PC-9 (cell line): Measurements from ENCODE around the gene TMEM82. TPM values are rescaled to one million over a fixed set of nuclear protein-coding genes. Genes with fewer than 3 reads are reported as not detected.

Experiments
- BruUV-seq: library from RNA; stranded (reverse); fragments of 400-500 nt; replicated peaks from 2 replicates; lab custom pipeline; 2021; lab: Mats Ljungman, UMichigan
- CTCF ChIA-PET: fragments of 300-600 bp; sonication (Branson Sonifier 250); formaldehyde crosslinking; loops from one replicate; lab custom pipeline; 2022; ENCODE audit warnings: antibody characterized with exemption; lab: Charles Lee
- POLR2A ChIA-PET: fragments of 300-600 bp; sonication (Branson Sonifier 250); formaldehyde crosslinking; loops from one replicate; lab custom pipeline; 2022; ENCODE audit warnings: antibody characterized with exemption; ENCODE audit not compliant: unreplicated experiment; lab: Charles Lee
- DNase-seq, 2 experiments: peaks; one replicate each; pipeline versions ENCODE4 v3.0.0 to v3.0.0-alpha.2; 2015 to 2022; ENCODE audit warnings: mixed read lengths in 1 of 2
- H2AFZ ChIP-seq: fragments of 200-600 bp; sonication (generic); 2 replicates; pipeline ENCODE4 v1.8.1; 2017; ENCODE audit warnings: antibody characterized with exemption
- H3F3A ChIP-seq: fragments of 200-600 bp; sonication (generic); 2 replicates; pipeline ENCODE4 v1.8.1; 2017; ENCODE audit warnings: antibody characterized with exemption, mild to moderate bottlenecking, low read depth; ENCODE audit not compliant: insufficient read depth
- H3K27ac ChIP-seq: fragments of 200-600 bp; sonication (generic); 2 replicates; pipeline ENCODE4 v1.6.1; 2016; ENCODE audit warnings: mixed run types
- H3K27me3 ChIP-seq: fragments of 200-600 bp; sonication (generic); 2 replicates; pipeline ENCODE4 v1.6.1; 2016; ENCODE audit warnings: low read depth, mixed run types; ENCODE audit not compliant: insufficient read depth
- H3K36me3 ChIP-seq: fragments of 200-600 bp; sonication (generic); 2 replicates; pipeline ENCODE4 v1.6.1; 2016; ENCODE audit warnings: low read depth, mixed run types
- H3K4me1 ChIP-seq: fragments of 200-600 bp; sonication (generic); replicated peaks from 2 replicates; pipeline ENCODE4 v1.6.1; 2016; ENCODE audit warnings: mixed run types; ENCODE audit not compliant: insufficient read depth
- H3K4me2 ChIP-seq: fragments of 200-600 bp; sonication (generic); 2 replicates; pipeline ENCODE4 v1.6.1; 2017; ENCODE audit warnings: mixed run types
- H3K4me3 ChIP-seq: fragments of 200-600 bp; sonication (generic); 2 replicates; pipeline ENCODE4 v1.6.1; 2016; ENCODE audit warnings: mixed run types
- H3K79me2 ChIP-seq: fragments of 200-600 bp; sonication (generic); 2 replicates; pipeline ENCODE4 v1.6.1; 2017; ENCODE audit warnings: low read depth, mixed run types
- H3K9me2 ChIP-seq: fragments of 200-600 bp; sonication (generic); 2 replicates; pipeline ENCODE4 v1.8.1; 2017; ENCODE audit warnings: mild to moderate bottlenecking; ENCODE audit not compliant: insufficient read depth
- H3K9me3 ChIP-seq: fragments of 200-600 bp; sonication (generic); 2 replicates; pipeline ENCODE4 v1.8.1; 2016; ENCODE audit warnings: low read depth; ENCODE audit not compliant: insufficient read depth
- H4K20me1 ChIP-seq: fragments of 200-600 bp; sonication (generic); 2 replicates; pipeline ENCODE4 v1.8.1; 2017; ENCODE audit not compliant: insufficient read depth
- EZH2 ChIP-seq: fragments of 200-600 bp; sonication (generic); IDR thresholded peaks from 2 replicates; pipeline ENCODE4 v1.8.0; 2017; ENCODE audit warnings: antibody characterized with exemption, low read depth
- intact Hi-C: fragments of 100-400 bp; cut with micrococcal nuclease; formaldehyde crosslinking; loops from one replicate; pipeline ENCODE4 v1.10.0; 2022; ENCODE audit not compliant: unreplicated experiment
- total RNA-seq: library from RNA; stranded (reverse); gene quantifications from 2 replicates; pipeline ENCODE4 v1.2.3, GENCODE V29; 2021
- TF ChIP-seq, protein P1 (sequence below): fragments of 200-600 bp; sonication (generic); conservative IDR thresholded peaks from 2 replicates; pipeline ENCODE4 v1.6.1; 2017; ENCODE audit warnings: mixed run types, antibody characterized with exemption, mild to moderate bottlenecking, moderate library complexity

Gene TMEM82
- total RNA-seq, 1 experiment from 2014 or later, result not detected

DNA sequence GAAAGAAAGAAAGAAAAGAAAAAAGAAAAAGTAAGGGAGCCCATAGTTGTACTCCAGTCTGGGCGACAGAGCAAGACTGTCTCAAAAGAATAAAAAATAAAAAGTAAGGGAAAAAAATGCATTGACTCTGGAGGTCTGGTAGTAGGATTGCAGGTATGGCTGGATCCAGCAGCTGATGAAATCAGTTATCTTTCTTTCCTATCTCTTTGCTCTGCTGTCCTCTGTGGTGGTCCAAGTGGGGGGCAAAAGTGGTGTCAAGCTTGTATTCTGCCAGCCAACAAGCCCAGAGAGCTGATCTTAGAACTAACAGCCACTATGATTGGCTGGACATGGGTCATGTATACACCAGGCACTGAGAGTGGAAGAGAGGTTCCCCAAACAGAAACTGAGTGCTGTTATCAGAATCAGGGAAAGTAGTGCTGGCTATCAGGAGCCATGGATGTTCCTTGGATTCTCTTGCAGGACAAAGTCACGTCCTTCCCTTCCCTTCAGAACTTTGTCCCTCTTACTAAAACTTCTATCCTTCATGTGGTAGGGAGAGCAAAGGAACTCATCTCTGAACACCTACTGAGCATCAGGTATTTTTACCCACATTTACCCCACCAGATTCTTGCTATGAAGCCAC is 12.8 kb downstream of the TMEM82 start:
- intact Hi-C loops, result no loop called here
- Histone ChIP-seq H3F3A (peaks cover 11% of the 10 kb centered on the region; the same call in 1 of the 2 replicates), H3K79me2 (peaks cover 11% of the 10 kb centered on the region), H3K27me3 (no peaks in the 10 kb centered on the region), H3K9me2 (no peaks in the 10 kb centered on the region), H3K27ac (no peak overlapping the region), H4K20me1 (no peaks in the 10 kb centered on the region), H3K4me3 (no peak overlapping the region), H3K4me1 (peaks cover 5% of the 10 kb centered on the region; the same call in 1 of the 2 replicates), H3K36me3 (no peaks in the 10 kb centered on the region), H3K9me3 (no peaks in the 10 kb centered on the region), H2AFZ (no peak overlapping the region), H3K4me2 (no peak overlapping the region)
- CTCF ChIA-PET, result no interaction called here
- POLR2A ChIA-PET, result no interaction called here
- no peak for TF ChIP-seq EZH2
- no TSS peak for BruUV-seq
- DNase-seq, result no peak

DNA sequence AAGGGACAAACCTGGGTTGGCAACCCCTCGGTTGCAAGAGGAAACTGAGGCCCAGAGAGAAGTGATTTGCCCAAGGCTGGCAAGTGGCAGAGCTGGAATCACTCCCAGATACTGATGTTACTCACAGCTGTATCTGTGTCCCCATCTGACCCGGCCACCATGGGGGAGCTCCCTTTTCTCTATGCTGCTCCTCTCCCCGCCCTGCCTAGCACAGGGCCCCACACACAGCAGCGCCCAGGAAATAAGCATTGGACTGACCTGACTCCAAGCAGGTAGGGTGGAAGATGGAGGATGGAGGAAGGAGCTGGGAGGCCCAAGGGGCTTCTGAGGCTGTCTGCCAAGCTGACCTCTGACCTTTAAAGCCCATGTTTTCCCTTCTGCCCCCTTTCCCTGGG is 13.3 kb downstream of the TMEM82 start:
- H3K4me1 ChIP-seq, result peaks cover 9% of the 10 kb centered on the region
- H3K9me3 ChIP-seq, result no peaks in the 10 kb centered on the region
- peaks cover 11% of the 10 kb centered on the region; the same call in 1 of the 2 replicates for H3F3A ChIP-seq
- no peak overlapping the region for H3K4me2 ChIP-seq
- no peaks in the 10 kb centered on the region for H3K27me3 ChIP-seq
- DNase-seq, result no peak
- TF ChIP-seq EZH2, result no peak
- H3K27ac ChIP-seq, result no peak overlapping the region
- no peak overlapping the region for H3K4me3 ChIP-seq
- H3K79me2 ChIP-seq, result peaks cover 13% of the 10 kb centered on the region
- CTCF ChIA-PET, result interaction anchor here (0.6 kb wide), 1 partner anchor 134 kb away, joined by 4 read pairs; no protein-coding TSS in a partner anchor
- BruUV-seq, result no TSS peak
- no peaks in the 10 kb centered on the region for H3K36me3 ChIP-seq
- H4K20me1 ChIP-seq, result no peaks in the 10 kb centered on the region
- no peak overlapping the region for H2AFZ ChIP-seq
- POLR2A ChIA-PET, result no interaction called here
- H3K9me2 ChIP-seq, result no peaks in the 10 kb centered on the region
- intact Hi-C loops, result no loop called here

DNA sequence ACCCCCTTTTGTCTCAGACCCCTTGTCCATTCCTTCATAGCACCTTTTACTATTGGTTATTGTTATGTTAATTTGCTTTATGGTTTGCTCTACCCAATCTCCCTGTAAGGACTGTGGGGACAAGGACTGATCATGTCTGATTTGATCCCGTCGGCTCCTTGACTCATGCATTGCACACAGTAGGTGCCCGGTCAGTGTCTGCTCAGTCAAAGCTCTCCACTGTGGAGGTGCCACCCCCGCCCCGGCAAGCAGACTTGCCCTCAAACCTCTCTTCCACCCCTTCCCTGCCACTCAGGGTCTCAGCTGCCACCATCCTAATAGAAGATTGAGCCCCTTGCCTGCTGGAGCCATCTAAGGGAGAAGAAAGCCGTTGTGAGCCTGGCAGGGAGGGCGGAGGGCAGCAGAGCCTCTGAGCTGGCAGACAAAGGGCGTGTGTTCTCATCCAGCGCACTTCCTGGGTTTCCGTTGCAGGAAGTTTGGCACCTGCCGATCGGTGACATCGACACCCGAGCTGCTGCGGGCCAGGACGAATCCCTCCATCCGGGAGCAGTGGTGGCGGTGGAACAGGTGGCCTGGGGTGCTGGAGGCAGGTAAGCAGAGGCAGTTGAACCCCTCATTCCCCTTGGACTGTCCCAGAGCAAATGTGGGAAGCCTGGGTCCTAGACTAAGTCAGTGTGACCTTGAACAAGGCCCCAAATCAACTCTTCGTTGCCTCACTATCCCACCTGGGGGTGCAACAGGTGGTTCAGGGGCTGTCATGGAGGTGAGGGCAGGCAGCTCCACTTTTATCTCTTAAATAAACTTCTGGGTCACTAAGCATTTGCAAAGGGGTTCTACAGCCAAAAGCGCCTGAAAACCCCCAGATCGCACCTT is 14.1 kb downstream of the TMEM82 start:
- no peaks in the 10 kb centered on the region for H4K20me1 ChIP-seq
- no peaks in the 10 kb centered on the region for H3K27me3 ChIP-seq
- CTCF ChIA-PET, result interaction anchor here (0.6 to 0.7 kb wide), 2 partner anchors 32 to 135 kb away, joined by 3 to 4 read pairs; no protein-coding TSS in a partner anchor
- H3K36me3 ChIP-seq, result no peaks in the 10 kb centered on the region
- DNase-seq, result peak; percentile 42 to 62
- intact Hi-C loops, result no loop called here
- POLR2A ChIA-PET, result interaction anchor here (0.5 to 0.7 kb wide), 4 partner anchors 108 to 235 kb away, joined by 4 to 36 read pairs (median 5); no protein-coding TSS in a partner anchor
- TF ChIP-seq EZH2, result no peak
- TF ChIP-seq, protein P1, sequence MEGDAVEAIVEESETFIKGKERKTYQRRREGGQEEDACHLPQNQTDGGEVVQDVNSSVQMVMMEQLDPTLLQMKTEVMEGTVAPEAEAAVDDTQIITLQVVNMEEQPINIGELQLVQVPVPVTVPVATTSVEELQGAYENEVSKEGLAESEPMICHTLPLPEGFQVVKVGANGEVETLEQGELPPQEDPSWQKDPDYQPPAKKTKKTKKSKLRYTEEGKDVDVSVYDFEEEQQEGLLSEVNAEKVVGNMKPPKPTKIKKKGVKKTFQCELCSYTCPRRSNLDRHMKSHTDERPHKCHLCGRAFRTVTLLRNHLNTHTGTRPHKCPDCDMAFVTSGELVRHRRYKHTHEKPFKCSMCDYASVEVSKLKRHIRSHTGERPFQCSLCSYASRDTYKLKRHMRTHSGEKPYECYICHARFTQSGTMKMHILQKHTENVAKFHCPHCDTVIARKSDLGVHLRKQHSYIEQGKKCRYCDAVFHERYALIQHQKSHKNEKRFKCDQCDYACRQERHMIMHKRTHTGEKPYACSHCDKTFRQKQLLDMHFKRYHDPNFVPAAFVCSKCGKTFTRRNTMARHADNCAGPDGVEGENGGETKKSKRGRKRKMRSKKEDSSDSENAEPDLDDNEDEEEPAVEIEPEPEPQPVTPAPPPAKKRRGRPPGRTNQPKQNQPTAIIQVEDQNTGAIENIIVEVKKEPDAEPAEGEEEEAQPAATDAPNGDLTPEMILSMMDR, result no peak
- H3K79me2 ChIP-seq, result peaks cover 13% of the 10 kb centered on the region
- H3K27ac ChIP-seq, result no peak overlapping the region
- no TSS peak for BruUV-seq
- H3K4me2 ChIP-seq, result peak overlapping the region; percentile 53
- no peaks in the 10 kb centered on the region for H3K9me3 ChIP-seq
- no peaks in the 10 kb centered on the region for H3K9me2 ChIP-seq
- H3K4me1 ChIP-seq, result peaks cover 12% of the 10 kb centered on the region
- peak overlapping the region; percentile 29; the same call in 1 of the 2 replicates for H3K4me3 ChIP-seq
- peaks cover 11% of the 10 kb centered on the region; the same call in 1 of the 2 replicates for H3F3A ChIP-seq
- no peak overlapping the region for H2AFZ ChIP-seq
